HG02678 (cell line): ENCODE data around the gene PKN1.
A peak's percentile ranks its signal among the peaks of the same experiment; 100 is the strongest.
"Not testable (repeated sequence)": the region's sequence is repeated elsewhere in the genome, so short reads cannot be mapped to it uniquely, and the experiment has no call there.

Experiments
- ATAC-seq: cut with Tn5 transposase; IDR thresholded peaks from one replicate; pipeline ENCODE4 v1.9.1; 2021; ENCODE audit warnings: mild to moderate bottlenecking, moderate library complexity; ENCODE audit not compliant: unreplicated experiment

The PKN1 gene

DNA sequence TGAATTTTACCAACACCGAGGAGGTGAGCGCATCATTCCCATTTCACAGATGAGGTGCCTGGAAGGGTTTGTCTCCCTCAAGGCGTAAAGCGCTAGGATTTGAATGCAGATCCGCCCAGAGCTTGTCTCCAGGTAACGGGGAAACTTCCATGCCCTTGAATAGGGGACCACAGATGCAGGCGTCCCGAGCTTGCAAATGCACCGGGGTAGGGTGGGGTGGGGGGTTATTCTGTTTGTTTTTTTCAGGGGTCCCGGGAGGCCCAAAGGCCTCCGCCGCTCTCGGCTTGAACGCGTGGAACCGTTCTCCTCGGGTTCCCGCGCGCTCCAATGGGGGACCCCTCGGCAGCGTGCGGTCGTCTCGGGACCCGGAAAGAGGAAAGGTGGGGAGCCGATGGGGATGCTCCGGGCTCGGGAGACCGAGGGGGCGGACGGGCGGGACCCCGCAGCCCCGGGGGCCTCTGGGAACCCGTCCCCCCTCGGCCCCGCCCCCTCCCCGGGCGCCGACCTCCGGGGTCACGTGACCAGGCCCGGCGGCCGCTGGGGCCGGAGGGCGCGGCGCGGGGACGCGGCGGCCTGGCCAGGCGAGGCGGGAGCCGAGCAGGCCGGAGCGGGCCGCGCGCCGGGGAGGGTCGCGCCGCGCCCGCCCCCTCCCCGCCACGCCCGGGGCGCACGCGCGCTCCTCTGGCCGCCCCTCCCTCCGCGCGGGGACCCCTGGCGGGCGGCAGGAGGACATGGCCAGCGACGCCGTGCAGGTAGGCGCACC is at the start of gene PKN1:
Gene PKN1, plus strand, starts transcription at position 516 of the 763 bp plus-strand sequence. Its CDS starts 216 bp downstream, at position 732.
- peak; percentile 42 for ATAC-seq

- peak; percentile 33 for ATAC-seq
Observed at GRCh38 chr19:14383661-14384555, 49.2 kb upstream of the PKN1 start.

DNA sequence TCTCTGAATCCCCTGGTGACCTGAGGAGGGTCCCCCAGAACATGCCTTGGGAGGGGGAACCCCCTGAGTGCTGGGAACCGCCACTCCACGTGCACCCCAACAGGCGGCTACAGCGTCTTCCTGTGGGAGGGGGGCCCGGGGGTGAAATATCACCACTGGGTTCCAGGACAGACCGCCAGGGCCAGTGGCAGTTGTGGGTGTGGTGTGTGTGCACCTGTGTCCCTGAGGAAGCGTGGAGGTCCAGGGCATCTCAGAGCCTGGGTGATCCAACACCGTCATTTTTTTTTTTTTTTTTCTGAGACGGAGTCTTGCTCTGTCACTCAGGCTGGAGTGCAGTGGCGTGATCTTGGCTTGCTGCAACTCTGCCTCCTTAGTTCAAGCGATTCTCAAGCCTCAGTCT is 47.6 kb upstream of the PKN1 start:
- ATAC-seq = no peak

DNA sequence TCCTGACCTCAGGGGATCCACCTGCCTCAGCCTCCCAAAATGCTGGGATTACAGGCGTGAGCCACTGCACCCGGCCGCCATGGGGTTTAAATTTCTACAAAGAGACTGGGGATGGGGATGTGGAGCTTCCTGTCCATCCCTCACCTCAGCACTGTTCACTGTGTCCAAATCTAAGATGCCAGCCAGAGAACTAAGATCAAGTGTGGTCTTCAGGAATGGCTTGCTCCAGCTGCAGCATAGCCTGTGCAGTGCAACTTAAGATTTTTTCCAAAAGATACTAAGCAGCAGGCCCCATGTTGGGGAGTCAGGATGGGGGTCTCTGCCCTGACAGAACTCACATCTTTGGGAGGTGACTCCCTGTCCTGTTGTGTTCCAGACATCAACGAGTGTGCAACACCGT is 42.6 kb upstream of the PKN1 start:
- no peak for ATAC-seq

GRCh38 chr19:14391156-14391821 is 41.8 kb upstream of the PKN1 start:
- no peak for ATAC-seq

GRCh38 chr19:14393329-14393728 is 39.8 kb upstream of the PKN1 start:
- ATAC-seq = no peak

- no peak for ATAC-seq
Observed at GRCh38 chr19:14394167-14394566, 38.9 kb upstream of the PKN1 start.

DNA sequence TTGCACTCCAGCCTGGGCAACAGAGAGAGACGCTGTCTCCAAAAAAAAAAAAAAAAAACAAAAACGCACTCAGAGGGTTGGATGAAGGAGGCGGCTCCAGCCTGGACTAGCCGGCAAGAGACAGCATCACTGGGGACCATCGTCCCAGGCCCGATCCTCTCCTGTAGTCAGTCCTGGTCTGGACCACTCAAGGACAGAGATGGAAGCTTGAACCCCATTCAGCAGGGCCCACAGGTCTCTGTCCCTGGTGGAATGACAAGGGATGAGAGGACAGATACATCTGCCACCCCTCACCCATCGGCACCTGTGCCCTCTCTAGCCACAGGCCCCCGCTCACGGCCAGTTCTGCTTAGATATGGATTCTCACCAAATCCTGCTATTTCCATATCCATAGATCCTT is 37.8 kb upstream of the PKN1 start:
- no peak for ATAC-seq

GRCh38 chr19:14395710-14396336 is 37.3 kb upstream of the PKN1 start:
- no peak for ATAC-seq

GRCh38 chr19:14396730-14397129 is 36.4 kb upstream of the PKN1 start:
- ATAC-seq = not testable (repeated sequence)

DNA sequence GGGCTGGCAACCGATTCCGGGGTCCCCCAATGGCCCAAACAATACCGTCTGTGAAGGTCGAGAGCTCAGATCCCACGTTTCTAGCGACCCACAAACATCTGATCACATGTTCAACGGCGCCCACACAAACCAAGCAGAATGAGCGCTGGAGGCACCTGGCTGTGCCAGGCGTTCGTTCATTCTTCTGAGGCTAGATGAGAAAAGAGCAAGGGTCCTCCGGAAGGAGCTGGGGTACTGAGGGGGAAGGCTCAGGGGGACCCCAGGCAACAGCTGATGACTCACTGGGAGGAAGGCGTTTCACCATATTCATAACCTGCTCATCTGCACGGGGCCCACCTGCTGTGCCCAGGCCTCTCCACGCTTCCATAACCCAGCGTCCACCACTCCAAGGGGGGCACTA is 35.9 kb upstream of the PKN1 start:
- ATAC-seq = not testable (repeated sequence)

- ATAC-seq = no peak
Observed at GRCh38 chr19:14400951-14401431, 32.1 kb upstream of the PKN1 start.

DNA sequence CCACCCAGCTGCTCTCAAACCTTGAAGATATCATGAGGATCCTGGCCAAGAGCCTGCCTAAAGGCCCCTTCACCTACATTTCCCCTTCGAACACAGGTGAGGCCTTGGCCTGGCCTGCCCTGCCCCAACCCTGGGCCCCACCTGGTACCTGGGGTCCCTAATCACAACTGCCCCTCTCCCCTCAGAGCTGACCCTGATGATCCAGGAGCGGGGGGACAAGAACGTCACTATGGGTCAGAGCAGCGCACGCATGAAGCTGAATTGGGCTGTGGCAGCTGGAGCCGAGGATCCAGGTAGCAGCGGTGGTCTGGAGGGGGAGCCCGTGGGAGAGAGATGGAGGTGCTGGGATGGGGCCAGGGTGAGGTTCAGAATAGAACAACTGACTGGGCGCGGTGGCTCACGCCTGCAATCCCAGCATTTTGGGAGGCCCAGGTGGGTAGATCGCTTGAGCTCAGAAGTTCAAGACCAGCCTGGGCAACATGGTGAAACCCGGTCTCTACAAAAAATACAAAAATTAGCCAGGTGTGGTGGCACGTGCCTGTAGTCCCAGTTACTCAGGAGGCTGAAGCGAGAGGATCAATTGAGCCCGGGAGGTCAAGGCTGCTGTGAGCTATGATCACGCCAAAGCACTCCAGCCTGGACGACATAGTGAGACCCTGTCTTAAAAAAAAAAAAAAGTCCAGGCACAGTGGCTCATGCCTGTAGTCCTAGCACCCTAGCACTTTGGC is 31.5 kb upstream of the PKN1 start:
- ATAC-seq = no peak

- ATAC-seq = no peak
Observed at GRCh38 chr19:14402332-14403144, 30.6 kb upstream of the PKN1 start.

DNA sequence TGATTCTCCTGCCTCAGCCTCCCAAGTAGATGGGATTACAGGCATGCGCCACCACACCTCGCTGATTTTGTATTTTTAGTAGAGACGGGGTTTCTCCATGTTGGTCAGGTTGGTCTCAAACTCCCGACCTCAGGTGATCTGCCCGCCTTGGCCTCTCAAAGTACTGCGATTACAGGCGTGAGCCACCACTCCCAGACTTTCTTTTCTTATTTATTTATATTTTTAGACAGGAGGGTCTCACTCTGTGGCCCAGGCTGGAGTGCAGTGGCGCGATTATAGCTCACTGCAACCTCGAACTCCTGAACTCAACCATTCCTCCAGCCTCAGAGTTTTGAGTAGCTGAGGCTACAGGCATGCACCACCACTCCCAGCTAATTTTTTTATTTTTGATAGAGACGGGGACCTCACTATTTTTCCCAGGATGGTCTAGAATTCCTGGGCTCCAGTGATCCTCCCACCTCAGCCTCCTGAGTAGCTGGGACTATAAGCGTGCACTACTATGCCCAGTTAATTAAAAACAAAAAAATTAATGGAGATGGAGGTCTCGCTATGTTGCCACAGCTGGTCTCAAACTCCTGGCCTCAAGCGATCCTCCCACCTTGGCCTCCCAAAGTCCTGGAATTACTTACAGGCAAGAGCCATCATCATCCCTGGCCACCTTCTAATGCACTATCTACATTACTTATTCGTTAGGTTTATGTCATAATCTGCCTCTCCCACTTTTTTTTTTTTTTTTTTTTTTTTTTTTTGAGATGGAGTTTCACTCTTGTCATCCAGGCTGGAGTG is 29.8 kb upstream of the PKN1 start:
- not testable (repeated sequence) for ATAC-seq

GRCh38 chr19:14404312-14404711 is 28.8 kb upstream of the PKN1 start:
- no peak for ATAC-seq

GRCh38 chr19:14405380-14405757 is 27.7 kb upstream of the PKN1 start:
- no peak for ATAC-seq
